ENCODE measurements around the gene TADA2B.

GRCh38 chr4:7107166-7107905, 64.2 kb downstream of the TADA2B start:
- TF ChIP-seq, protein P1, sequence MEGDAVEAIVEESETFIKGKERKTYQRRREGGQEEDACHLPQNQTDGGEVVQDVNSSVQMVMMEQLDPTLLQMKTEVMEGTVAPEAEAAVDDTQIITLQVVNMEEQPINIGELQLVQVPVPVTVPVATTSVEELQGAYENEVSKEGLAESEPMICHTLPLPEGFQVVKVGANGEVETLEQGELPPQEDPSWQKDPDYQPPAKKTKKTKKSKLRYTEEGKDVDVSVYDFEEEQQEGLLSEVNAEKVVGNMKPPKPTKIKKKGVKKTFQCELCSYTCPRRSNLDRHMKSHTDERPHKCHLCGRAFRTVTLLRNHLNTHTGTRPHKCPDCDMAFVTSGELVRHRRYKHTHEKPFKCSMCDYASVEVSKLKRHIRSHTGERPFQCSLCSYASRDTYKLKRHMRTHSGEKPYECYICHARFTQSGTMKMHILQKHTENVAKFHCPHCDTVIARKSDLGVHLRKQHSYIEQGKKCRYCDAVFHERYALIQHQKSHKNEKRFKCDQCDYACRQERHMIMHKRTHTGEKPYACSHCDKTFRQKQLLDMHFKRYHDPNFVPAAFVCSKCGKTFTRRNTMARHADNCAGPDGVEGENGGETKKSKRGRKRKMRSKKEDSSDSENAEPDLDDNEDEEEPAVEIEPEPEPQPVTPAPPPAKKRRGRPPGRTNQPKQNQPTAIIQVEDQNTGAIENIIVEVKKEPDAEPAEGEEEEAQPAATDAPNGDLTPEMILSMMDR (IDR thresholded peaks at IDR 0.05; ENCODE audit: low read length), result no peak
- no peak for TF ChIP-seq EZH2 (IDR thresholded peaks at IDR 0.05; ENCODE audit: borderline replicate concordance, low read length)

Data from OCI-LY1 (cell line).